Stimulated activated CD8-positive, alpha-beta memory T cell treated with anti-CD3 and anti-CD28 coated beads, Interleukin-2, amount 100 ng/mL, for 48 hours (primary cell): ENCODE data around the gene IRF1.

ENCODE experiments used
- DNase-seq, 2 donors: peaks; one replicate each; pipeline ENCODE4 v3.0.0-alpha.2; 2020; ENCODE audit warnings: low read depth in 2 of 2

IRF1 gene

GRCh38 chr5:132461569-132462070 lies 29.0 kb downstream of the IRF1 start:
- DNase-seq, result no peak

- DNase-seq, result no peak
Observed at GRCh38 chr5:132460846-132461568, 29.6 kb downstream of the IRF1 start.

- DNase-seq, result no peak
Observed at GRCh38 chr5:132459983-132460838, 30.4 kb downstream of the IRF1 start.

GRCh38 chr5:132459031-132459982 lies 31.3 kb downstream of the IRF1 start:
- no peak for DNase-seq

- DNase-seq, result no peak
Observed at GRCh38 chr5:132458651-132459030, 31.9 kb downstream of the IRF1 start.

- no peak for DNase-seq
Observed at GRCh38 chr5:132458226-132458560, 32.4 kb downstream of the IRF1 start.

- no peak for DNase-seq
Observed at GRCh38 chr5:132457371-132458225, 33.0 kb downstream of the IRF1 start.

GRCh38 chr5:132456987-132457361 lies 33.6 kb downstream of the IRF1 start:
- DNase-seq, result no peak

GRCh38 chr5:132456296-132456986 lies 34.1 kb downstream of the IRF1 start:
- DNase-seq, result peak in 1 of 2 donors; percentile 42

GRCh38 chr5:132455614-132456115 lies 34.9 kb downstream of the IRF1 start:
- DNase-seq, result no peak

- no peak for DNase-seq
Observed at GRCh38 chr5:132454361-132454760, 36.2 kb downstream of the IRF1 start.

- no peak for DNase-seq
Observed at GRCh38 chr5:132451387-132451786, 39.2 kb downstream of the IRF1 start.

- no peak for DNase-seq
Observed at GRCh38 chr5:132449060-132449459, 41.5 kb downstream of the IRF1 start.

GRCh38 chr5:132447196-132447595 lies 43.4 kb downstream of the IRF1 start:
- no peak for DNase-seq

- no peak for DNase-seq
Observed at GRCh38 chr5:132446621-132447020, 44.0 kb downstream of the IRF1 start.

- no peak for DNase-seq
Observed at GRCh38 chr5:132445930-132446329, 44.6 kb downstream of the IRF1 start.

GRCh38 chr5:132445640-132445923 lies 45.0 kb downstream of the IRF1 start:
- DNase-seq, result no peak

GRCh38 chr5:132444841-132445639 lies 45.5 kb downstream of the IRF1 start:
- no peak for DNase-seq

- DNase-seq, result no peak
Observed at GRCh38 chr5:132444061-132444460, 46.5 kb downstream of the IRF1 start.
